Measurements from ENCODE around the gene CHD5. TPM values are rescaled to one million over a fixed set of nuclear protein-coding genes. Genes with fewer than 3 reads are reported as not detected.

The CHD5 gene
- total and polyA plus RNA-seq, 2 experiments from 2014 or later: 0.10 to 0.11 TPM

DNA sequence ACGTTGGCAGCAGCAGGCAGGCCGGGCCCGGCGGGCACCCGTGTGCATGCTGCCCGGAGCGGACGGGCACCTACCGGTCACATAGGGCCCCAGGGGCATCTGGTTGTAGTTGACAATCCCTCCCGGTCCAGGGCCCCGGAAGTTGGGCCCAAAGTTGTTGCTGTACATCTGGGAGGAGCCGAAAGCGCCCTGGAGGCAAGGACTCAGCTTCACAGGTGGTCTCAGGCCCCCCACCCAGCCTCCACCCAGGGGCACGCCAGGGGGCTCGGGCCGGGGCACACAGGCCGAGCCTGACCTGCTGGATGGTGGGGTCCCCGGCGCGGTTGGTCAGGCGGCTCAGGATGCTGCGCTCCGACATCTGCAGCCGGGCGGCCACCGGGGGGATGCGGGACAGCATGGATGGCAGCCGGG lies 73.8 kb downstream of the CHD5 start:
- no peaks in the 10 kb centered on the region for H3K4me1 ChIP-seq (ENCODE audit: insufficient read depth)
- no peak overlapping the region for H3K9ac ChIP-seq
- no peak overlapping the region for H3K4me2 ChIP-seq (ENCODE audit: unreplicated experiment)
- H3K79me2 ChIP-seq (ENCODE audit: insufficient read depth): no peaks in the 10 kb centered on the region
- no peaks in the 10 kb centered on the region for H3F3A ChIP-seq (ENCODE audit: insufficient read depth)
- TF ChIP-seq EZH2 (IDR thresholded peaks at IDR 0.05; ENCODE audit: insufficient read depth, poor library complexity, severe bottlenecking) (no peak), EZH2phosphoT487 (IDR thresholded peaks at IDR 0.05; ENCODE audit: insufficient read depth, low read depth) (no peak)
- no peaks in the 10 kb centered on the region for H3K9me2 ChIP-seq (ENCODE audit: insufficient read depth)
- H4K20me1 ChIP-seq (ENCODE audit: insufficient read depth): no peaks in the 10 kb centered on the region
- 0 out of 2 replicates have a peak, but pooled peaks cover 8% of the 10 kb centered on the region for H3K27me3 ChIP-seq (replicated peaks; ENCODE audit: insufficient read depth)
- no peak overlapping the region for H3K4me3 ChIP-seq
- H3K9me3 ChIP-seq (ENCODE audit: low read depth): no peaks in the 10 kb centered on the region
- no peak overlapping the region for H3K27ac ChIP-seq
- H2AFZ ChIP-seq: no peak overlapping the region
- 82 to 89% methylated on average over 16 to 27 of the region's 28 CpGs for WGBS, 2 experiments (ENCODE audit: low coverage in 1 of 2, low lambda C conversion rate in 2 of 2, missing lambda C conversion rate in 2 of 2)
- no peaks in the 10 kb centered on the region for H3K36me3 ChIP-seq (ENCODE audit: low read depth)
- in situ Hi-C loops (cut with MboI): no loop called here
- no peak for DNase-seq

DNA sequence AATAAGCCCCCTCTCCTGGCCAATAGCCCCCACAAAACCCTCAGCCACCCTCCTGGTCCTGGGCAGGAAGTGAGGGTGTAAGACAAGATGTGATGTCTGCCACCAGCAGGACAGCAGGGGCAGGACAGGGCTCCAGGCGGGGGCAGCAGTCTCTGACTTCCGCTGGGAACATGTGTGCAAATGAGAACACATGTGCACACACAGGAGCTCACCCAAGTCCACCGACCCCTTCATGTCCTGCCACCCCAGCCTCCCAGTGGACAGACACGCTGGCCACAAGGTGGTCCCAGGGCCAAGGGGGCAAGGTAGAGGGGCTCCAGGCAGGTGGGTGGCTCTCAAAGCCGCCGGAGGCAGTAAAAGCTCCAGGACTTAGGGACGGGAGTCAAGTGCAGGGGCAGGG lies 74.4 kb downstream of the CHD5 start:
- Histone ChIP-seq H3F3A (ENCODE audit: insufficient read depth) (no peaks in the 10 kb centered on the region), H3K4me2 (ENCODE audit: unreplicated experiment) (no peak overlapping the region), H3K27me3 (replicated peaks; ENCODE audit: insufficient read depth) (0 out of 2 replicates have a peak, but pooled peaks cover 8% of the 10 kb centered on the region), H3K4me3 (no peak overlapping the region), H3K9me2 (ENCODE audit: insufficient read depth) (no peaks in the 10 kb centered on the region), H3K9me3 (ENCODE audit: low read depth) (no peaks in the 10 kb centered on the region), H2AFZ (no peak overlapping the region), H3K4me1 (ENCODE audit: insufficient read depth) (no peaks in the 10 kb centered on the region), H3K9ac (no peak overlapping the region), H3K36me3 (ENCODE audit: low read depth) (no peaks in the 10 kb centered on the region), H3K79me2 (ENCODE audit: insufficient read depth) (no peaks in the 10 kb centered on the region), H3K27ac (no peak overlapping the region), H4K20me1 (ENCODE audit: insufficient read depth) (no peaks in the 10 kb centered on the region)
- DNase-seq: no peak
- TF ChIP-seq EZH2phosphoT487 (IDR thresholded peaks at IDR 0.05; ENCODE audit: insufficient read depth, low read depth): no peak
- no peak for TF ChIP-seq EZH2 (IDR thresholded peaks at IDR 0.05; ENCODE audit: insufficient read depth, poor library complexity, severe bottlenecking)
- 41 to 53% methylated on average over 7 of the region's 7 CpGs for WGBS, 2 experiments (ENCODE audit: low coverage in 1 of 2, low lambda C conversion rate in 2 of 2, missing lambda C conversion rate in 2 of 2)
- in situ Hi-C loops (cut with MboI): no loop called here

DNA sequence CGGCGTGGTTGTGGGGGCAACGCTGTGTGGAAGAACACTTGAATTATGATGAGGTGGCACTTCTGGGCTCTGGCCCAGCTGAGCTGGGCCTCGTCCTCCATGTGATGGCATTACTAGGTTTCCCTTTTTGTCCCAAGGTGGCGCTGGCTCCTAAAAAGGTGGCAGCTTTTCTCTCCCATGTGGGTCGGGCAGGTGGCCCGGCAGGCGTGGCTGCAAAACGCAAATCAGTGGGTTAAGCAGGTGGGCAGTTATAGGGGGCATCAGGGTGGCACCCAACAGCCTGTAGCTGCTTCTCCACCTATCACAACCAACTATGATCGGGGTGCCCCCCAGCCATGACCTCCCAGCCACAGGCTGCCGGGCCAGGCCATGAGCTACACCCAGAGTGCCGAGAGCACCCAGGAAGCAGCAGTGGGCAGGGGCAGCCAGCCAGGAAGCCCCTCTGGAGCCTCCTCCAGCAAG lies 74.9 kb downstream of the CHD5 start:
- Histone ChIP-seq H3K4me1 (ENCODE audit: insufficient read depth) (no peaks in the 10 kb centered on the region), H2AFZ (no peak overlapping the region), H3K79me2 (ENCODE audit: insufficient read depth) (no peaks in the 10 kb centered on the region), H3K9me2 (ENCODE audit: insufficient read depth) (no peaks in the 10 kb centered on the region), H3K9ac (no peak overlapping the region), H3K36me3 (ENCODE audit: low read depth) (no peaks in the 10 kb centered on the region), H3K27me3 (replicated peaks; ENCODE audit: insufficient read depth) (0 out of 2 replicates have a peak, but pooled peaks cover 8% of the 10 kb centered on the region), H3K27ac (no peak overlapping the region), H3F3A (ENCODE audit: insufficient read depth) (no peaks in the 10 kb centered on the region), H3K4me3 (no peak overlapping the region), H4K20me1 (ENCODE audit: insufficient read depth) (no peaks in the 10 kb centered on the region), H3K9me3 (ENCODE audit: low read depth) (no peaks in the 10 kb centered on the region), H3K4me2 (ENCODE audit: unreplicated experiment) (no peak overlapping the region)
- WGBS, 2 experiments (ENCODE audit: low coverage in 1 of 2, low lambda C conversion rate in 2 of 2, missing lambda C conversion rate in 2 of 2): 48 to 50% methylated on average over 12 of the region's 12 CpGs
- DNase-seq: peak; percentile 30
- TF ChIP-seq EZH2 (IDR thresholded peaks at IDR 0.05; ENCODE audit: insufficient read depth, poor library complexity, severe bottlenecking) (no peak), EZH2phosphoT487 (IDR thresholded peaks at IDR 0.05; ENCODE audit: insufficient read depth, low read depth) (no peak)
- in situ Hi-C loops (cut with MboI): no loop called here

DNA sequence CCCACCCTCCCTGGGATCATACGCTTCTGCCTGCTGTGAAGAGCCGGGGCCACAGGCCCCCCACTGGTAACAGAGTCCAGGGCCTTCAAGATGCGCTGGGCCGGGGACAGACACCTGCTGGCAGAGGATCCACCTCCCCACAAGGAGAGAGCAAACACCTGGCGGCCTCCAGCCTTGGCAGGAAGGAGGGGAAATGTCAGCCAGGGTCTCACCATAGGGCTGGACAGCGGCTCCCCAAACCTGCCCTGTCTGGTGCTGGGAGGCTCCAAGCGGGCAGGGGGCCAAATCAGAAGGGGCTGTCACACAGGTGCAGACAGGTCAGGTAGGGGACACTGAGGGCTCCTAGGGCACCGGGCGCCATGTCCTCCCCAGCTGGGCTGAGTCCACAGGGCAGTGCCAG lies 75.5 kb downstream of the CHD5 start:
- Histone ChIP-seq H3K36me3 (ENCODE audit: low read depth) (no peaks in the 10 kb centered on the region), H3F3A (ENCODE audit: insufficient read depth) (no peaks in the 10 kb centered on the region), H3K27me3 (replicated peaks; ENCODE audit: insufficient read depth) (0 out of 2 replicates have a peak, but pooled peaks cover 8% of the 10 kb centered on the region), H3K27ac (no peak overlapping the region), H3K9ac (no peak overlapping the region), H3K79me2 (ENCODE audit: insufficient read depth) (no peaks in the 10 kb centered on the region), H3K4me1 (ENCODE audit: insufficient read depth) (no peaks in the 10 kb centered on the region), H3K4me3 (no peak overlapping the region), H3K9me2 (ENCODE audit: insufficient read depth) (no peaks in the 10 kb centered on the region), H3K4me2 (ENCODE audit: unreplicated experiment) (no peak overlapping the region), H3K9me3 (ENCODE audit: low read depth) (no peaks in the 10 kb centered on the region), H4K20me1 (ENCODE audit: insufficient read depth) (no peaks in the 10 kb centered on the region), H2AFZ (no peak overlapping the region)
- in situ Hi-C loops (cut with MboI): no loop called here
- no peak for DNase-seq
- TF ChIP-seq EZH2phosphoT487 (IDR thresholded peaks at IDR 0.05; ENCODE audit: insufficient read depth, low read depth) (no peak), EZH2 (IDR thresholded peaks at IDR 0.05; ENCODE audit: insufficient read depth, poor library complexity, severe bottlenecking) (no peak)
- 39 to 48% methylated on average over 7 to 9 of the region's 9 CpGs for WGBS, 2 experiments (ENCODE audit: low coverage in 1 of 2, low lambda C conversion rate in 2 of 2, missing lambda C conversion rate in 2 of 2)

Measured in GM23248 (cell line).